Left lung (tissue), 10 donors: ENCODE data around the gene FOCAD. TPM values are rescaled to one million over a fixed set of nuclear protein-coding genes. Genes with fewer than 3 reads are reported as not detected.

Source experiments
- ATAC-seq: fragments of 200-7000 bp; cut with Tn5 transposase; one replicate; pipeline ENCODE4 v1.9.1; 2020; ENCODE audit warnings: moderate library complexity
- DNase-seq, 4 donors: peaks; one replicate each; pipeline ENCODE4 v3.0.0-alpha.2; 2013 to 2020
- H3K27ac ChIP-seq, 2 donors: fragments of 200-600 bp; sonication (generic) in 1 of 2; one replicate each; pipeline versions ENCODE4 v1.5.0 to v1.8.0; 2020 to 2021
- H3K27me3 ChIP-seq, 2 donors: fragments of 200-600 bp; sonication (generic) in 1 of 2; one replicate each; pipeline versions ENCODE4 v1.5.0 to v1.8.0; 2020 to 2021
- H3K36me3 ChIP-seq, 2 donors: fragments of 200-600 bp; sonication (generic) in 1 of 2; one replicate each; pipeline versions ENCODE4 v1.5.0 to v1.8.0; 2020 to 2021
- H3K4me1 ChIP-seq, 2 donors: fragments of 200-600 bp; one replicate each; pipeline ENCODE4 v1.8.0; 2021
- H3K4me3 ChIP-seq, 2 donors: fragments of 200-600 bp; sonication (generic) in 1 of 2; one replicate each; pipeline versions ENCODE4 v1.5.0 to v1.8.0; 2020 to 2021; ENCODE audit warnings: mild to moderate bottlenecking in 1 of 2
- H3K9me3 ChIP-seq, 2 donors: fragments of 200-600 bp; sonication (generic) in 1 of 2; one replicate each; pipeline versions ENCODE4 v1.5.0 to v1.8.0; 2020 to 2021
- intact Hi-C, 2 donors: fragments of 100-400 bp; cut with DNase I; formaldehyde crosslinking; loops; one replicate each; pipeline versions ENCODE4 v1.11.2 to v1.14.2; 2022
- polyA plus RNA-seq, 6 donors: library from polyadenylated mRNA; unstranded; fragments of 120-200 nt; gene quantifications; one replicate each; pipeline ENCODE4 v1.2.1, GENCODE V29; 2013; ENCODE audit not compliant: insufficient read length in 6 of 6
- total RNA-seq, 2 donors: library from RNA; stranded (reverse); fragmentation: NEBNext Ultra II Directional; extraction: Animal tissue kit (Norgen Biotek cat#: 25700); gene quantifications; one replicate each; pipeline ENCODE4 v1.2.1, GENCODE V29; 2021
- TF ChIP-seq, protein P1 (sequence below), 2 donors: fragments of 200-600 bp; sonication (generic) in 1 of 2; IDR thresholded peaks; one replicate each; pipeline versions ENCODE4 v1.5.0 to v1.8.0; 2021; ENCODE audit warnings: antibody characterized with exemption in 2 of 2
- donor health status: DM: no; HTN: yes; CAD: no.
- donor health status: DM: no; HTN: no; CAD: no.

Gene FOCAD
- total and polyA plus RNA-seq, 8 donors, result 23.6 to 43.1 (median 29.9) TPM

GRCh38 chr9:20804489-20805250 is 120.6 kb downstream of the FOCAD start:
- intact Hi-C loops, result no loop called here
- no peaks in the 10 kb centered on the region for H3K36me3 ChIP-seq
- ATAC-seq, result peak; percentile 36
- H3K4me3 ChIP-seq, result no peak overlapping the region
- TF ChIP-seq, protein P1, sequence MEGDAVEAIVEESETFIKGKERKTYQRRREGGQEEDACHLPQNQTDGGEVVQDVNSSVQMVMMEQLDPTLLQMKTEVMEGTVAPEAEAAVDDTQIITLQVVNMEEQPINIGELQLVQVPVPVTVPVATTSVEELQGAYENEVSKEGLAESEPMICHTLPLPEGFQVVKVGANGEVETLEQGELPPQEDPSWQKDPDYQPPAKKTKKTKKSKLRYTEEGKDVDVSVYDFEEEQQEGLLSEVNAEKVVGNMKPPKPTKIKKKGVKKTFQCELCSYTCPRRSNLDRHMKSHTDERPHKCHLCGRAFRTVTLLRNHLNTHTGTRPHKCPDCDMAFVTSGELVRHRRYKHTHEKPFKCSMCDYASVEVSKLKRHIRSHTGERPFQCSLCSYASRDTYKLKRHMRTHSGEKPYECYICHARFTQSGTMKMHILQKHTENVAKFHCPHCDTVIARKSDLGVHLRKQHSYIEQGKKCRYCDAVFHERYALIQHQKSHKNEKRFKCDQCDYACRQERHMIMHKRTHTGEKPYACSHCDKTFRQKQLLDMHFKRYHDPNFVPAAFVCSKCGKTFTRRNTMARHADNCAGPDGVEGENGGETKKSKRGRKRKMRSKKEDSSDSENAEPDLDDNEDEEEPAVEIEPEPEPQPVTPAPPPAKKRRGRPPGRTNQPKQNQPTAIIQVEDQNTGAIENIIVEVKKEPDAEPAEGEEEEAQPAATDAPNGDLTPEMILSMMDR (IDR thresholded peaks at IDR 0.05), result no peak
- no peak for DNase-seq
- peaks cover 0 to 8% of the 10 kb centered on the region in 2 donors for H3K4me1 ChIP-seq
- H3K27ac ChIP-seq, result no peak overlapping the region
- no peaks in the 10 kb centered on the region for H3K27me3 ChIP-seq
- H3K9me3 ChIP-seq, result no peaks in the 10 kb centered on the region

GRCh38 chr9:20805766-20806165 is 121.7 kb downstream of the FOCAD start:
- TF ChIP-seq, protein P1 (IDR thresholded peaks at IDR 0.05), result no peak
- intact Hi-C loops, result no loop called here
- DNase-seq, result no peak
- Histone ChIP-seq H3K9me3 (no peaks in the 10 kb centered on the region), H3K27me3 (no peaks in the 10 kb centered on the region), H3K36me3 (no peaks in the 10 kb centered on the region), H3K27ac (no peak overlapping the region), H3K4me3 (no peak overlapping the region), H3K4me1 (peaks cover 0 to 8% of the 10 kb centered on the region in 2 donors)
- ATAC-seq, result no peak

- Histone ChIP-seq H3K27ac (no peak overlapping the region), H3K4me1 (peaks cover 0 to 8% of the 10 kb centered on the region in 2 donors), H3K9me3 (no peaks in the 10 kb centered on the region), H3K36me3 (no peaks in the 10 kb centered on the region), H3K27me3 (no peaks in the 10 kb centered on the region), H3K4me3 (no peak overlapping the region)
- ATAC-seq (no peak), DNase-seq (no peak)
- intact Hi-C loops, result no loop called here
- TF ChIP-seq, protein P1 (IDR thresholded peaks at IDR 0.05), result no peak
These were observed 123.9 kb downstream of the FOCAD start for GRCh38 chr9:20808002-20808401.

- no peaks in the 10 kb centered on the region for H3K9me3 ChIP-seq
- no peaks in the 10 kb centered on the region for H3K4me1 ChIP-seq
- ATAC-seq (no peak), DNase-seq (no peak)
- H3K36me3 ChIP-seq, result no peaks in the 10 kb centered on the region
- no peak overlapping the region for H3K4me3 ChIP-seq
- H3K27ac ChIP-seq, result no peak overlapping the region
- intact Hi-C loops, result no loop called here
- H3K27me3 ChIP-seq, result no peaks in the 10 kb centered on the region
- TF ChIP-seq, protein P1 (IDR thresholded peaks at IDR 0.05), result no peak
These were observed 127.8 kb downstream of the FOCAD start for GRCh38 chr9:20811872-20812271.

GRCh38 chr9:20815923-20816703 is 132.1 kb downstream of the FOCAD start:
- H3K4me3 ChIP-seq, result no peak overlapping the region
- intact Hi-C loops, result no loop called here
- TF ChIP-seq, protein P1 (IDR thresholded peaks at IDR 0.05), result no peak
- no peaks in the 10 kb centered on the region for H3K27me3 ChIP-seq
- no peaks in the 10 kb centered on the region for H3K4me1 ChIP-seq
- H3K27ac ChIP-seq, result no peak overlapping the region
- no peak for ATAC-seq
- no peaks in the 10 kb centered on the region for H3K36me3 ChIP-seq
- no peaks in the 10 kb centered on the region for H3K9me3 ChIP-seq
- DNase-seq, result no peak
